NCI-H1930 (cell line): ENCODE results near the gene P3H2.

Source experiments
- DNase-seq, 2 experiments: peaks; one replicate each; lab custom pipeline; 2025; lab: John Stamatoyannopoulos, UW

The P3H2 gene

DNA sequence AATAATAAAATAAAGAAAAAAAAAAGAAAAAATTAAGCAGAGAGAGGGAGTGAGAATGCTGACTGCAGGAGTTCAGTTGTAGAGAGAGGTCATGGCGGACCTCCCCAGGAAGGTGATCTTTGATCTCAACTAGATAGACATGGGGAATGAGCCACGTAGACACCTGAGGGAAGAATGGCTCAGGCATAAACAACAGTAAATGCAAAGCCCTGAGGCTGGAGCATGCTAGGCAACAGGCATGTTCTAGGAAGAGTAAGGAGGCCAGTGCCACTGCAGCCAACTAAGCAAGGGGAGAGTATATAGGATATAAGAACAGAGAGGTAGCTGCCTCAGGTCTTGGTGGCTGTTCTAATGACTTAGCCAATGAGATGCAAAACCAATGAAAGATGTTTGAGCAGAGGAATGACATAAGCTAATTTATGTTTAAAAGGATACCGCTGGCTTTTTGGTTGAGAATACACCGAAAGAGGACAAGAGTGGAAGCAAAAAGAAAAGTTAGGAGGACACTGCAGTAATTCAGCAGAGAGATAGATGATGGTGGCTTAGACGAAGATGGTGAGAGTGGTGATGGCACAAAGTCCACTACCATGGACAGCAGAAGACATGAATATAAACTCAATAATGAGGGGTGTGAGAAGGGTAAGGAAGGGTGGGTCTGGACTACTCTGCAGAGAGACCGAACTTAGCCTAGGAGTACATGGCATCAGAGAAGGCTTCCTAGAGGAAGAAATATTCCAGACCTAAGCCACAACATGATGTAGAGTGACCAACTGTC is 174.6 kb downstream of the P3H2 start:
- DNase-seq = no peak

DNA sequence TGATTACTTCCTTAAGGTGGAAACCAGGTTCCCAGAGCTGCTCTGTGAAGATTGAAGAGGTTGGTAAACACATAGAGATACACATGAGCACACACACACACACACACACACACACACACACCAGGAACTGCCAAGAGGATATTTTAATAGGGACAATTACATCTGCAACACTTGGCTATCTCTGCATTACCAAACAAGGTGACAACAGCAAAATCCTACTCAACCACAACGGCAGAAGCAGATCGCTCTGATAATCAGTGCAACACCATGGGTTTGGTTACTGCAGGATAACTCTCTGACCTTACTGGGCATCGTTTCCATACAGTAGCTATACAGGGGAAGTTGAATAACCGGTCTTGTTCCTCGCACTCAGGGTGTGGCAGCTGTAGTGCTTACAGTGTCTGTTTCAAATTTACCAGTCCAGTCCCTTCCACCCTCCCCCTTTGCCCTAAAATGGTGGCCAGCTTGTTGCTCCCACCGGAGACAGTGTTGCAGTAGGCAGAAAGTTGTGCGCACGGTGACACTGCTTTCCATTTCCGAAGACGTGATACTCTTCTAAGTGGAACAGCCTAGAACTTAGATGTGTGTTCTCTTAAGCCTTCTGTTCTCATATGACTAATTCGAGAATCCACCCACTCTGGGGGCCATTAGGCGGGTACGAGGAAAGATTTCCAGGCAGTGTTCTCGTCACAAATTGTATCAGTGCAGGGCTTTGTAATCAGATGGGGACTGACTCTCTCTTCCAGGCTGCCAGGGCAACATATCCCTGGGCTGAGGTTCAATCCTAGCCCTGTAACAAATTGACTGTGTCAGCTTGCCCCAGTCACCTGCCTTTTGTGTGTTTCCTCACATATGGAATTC is 176.2 kb downstream of the P3H2 start:
- no peak for DNase-seq

- DNase-seq = no peak
Observed at GRCh38 chr3:189942948-189943347, 177.7 kb downstream of the P3H2 start.

DNA sequence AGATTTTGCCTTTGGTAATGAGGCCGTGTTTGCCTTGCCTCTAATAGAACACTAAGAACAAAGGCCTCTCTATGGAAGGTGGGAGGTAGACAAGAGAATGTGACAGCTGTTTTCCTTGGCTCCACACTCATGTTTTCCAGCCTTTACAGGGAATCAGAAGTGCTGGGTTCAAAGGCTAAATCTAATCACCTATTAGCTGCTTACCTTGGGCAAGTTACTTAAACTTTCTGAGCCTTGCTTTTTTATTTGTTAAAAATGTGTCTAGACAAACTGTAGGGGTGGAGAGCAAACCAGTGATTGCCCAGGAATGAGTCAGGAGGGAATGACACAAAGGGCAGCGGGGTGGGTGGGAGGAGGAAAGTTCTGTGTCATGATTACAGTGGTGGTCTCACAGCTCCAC is 179.0 kb downstream of the P3H2 start:
- DNase-seq = no peak

GRCh38 chr3:189941125-189941524 is 179.6 kb downstream of the P3H2 start:
- no peak for DNase-seq

- DNase-seq = no peak
Observed at GRCh38 chr3:189937302-189938127, 183.2 kb downstream of the P3H2 start.

DNA sequence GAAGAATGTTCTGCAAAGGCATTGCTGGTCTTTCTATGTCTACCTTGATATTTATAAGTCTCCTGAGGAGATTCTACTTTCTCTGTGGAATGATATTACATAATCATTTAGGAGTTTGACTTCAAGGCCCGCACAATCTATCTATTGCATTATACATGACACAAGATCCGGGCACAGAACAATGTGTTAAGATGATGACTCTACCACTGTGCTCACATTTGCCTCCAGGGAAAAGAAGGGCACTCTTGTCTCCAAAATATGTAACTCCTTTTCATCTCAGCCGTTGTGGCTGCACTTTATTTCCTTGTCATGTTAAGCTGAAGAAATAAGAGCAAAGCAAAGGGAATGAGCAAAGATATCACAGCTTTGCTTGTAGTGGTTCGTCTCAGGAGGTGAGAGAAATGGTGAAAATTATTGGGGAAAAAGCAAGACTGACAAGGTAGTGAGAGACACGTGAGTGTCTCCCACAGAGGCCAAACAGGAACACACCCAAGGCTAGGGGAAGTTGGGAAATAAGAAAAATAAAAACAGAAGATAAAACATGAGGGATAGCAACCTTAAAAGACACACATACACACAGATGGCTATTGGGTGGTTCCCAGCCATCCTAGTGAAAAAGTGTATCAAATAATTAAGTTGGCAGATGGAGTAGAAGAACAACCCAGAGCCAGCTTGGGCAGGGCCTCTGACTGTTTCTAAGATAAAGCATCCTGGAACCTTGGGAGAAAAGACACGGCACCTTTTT is 184.3 kb downstream of the P3H2 start:
- DNase-seq = no peak

- DNase-seq = no peak
Observed at GRCh38 chr3:189927975-189928895, 192.5 kb downstream of the P3H2 start.

- no peak for DNase-seq
Observed at GRCh38 chr3:189921770-189922169, 198.9 kb downstream of the P3H2 start.

- DNase-seq = no peak
Observed at GRCh38 chr3:189914799-189915198, 205.9 kb downstream of the P3H2 start.

GRCh38 chr3:189911001-189911400 is 209.7 kb downstream of the P3H2 start:
- DNase-seq = no peak

DNA sequence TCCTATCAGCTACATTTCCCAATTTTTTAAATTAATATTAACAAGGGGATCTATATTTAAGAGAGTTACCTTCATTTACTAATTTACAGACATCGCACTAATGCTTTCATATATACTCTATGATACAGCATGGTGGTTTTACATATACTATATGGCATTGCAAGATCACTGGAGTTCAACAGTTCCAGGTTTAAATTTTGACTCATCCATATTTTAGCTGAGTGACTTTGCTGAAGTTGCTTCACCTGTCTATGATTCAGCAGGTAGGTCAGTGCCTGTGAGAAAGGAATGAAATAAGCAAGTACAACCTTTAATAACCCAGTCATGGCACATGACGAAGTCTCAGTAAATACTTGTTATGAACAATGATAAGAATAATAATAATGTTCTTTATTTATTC is 211.1 kb downstream of the P3H2 start:
- DNase-seq = no peak

- no peak for DNase-seq
Observed at GRCh38 chr3:189909139-189909538, 211.6 kb downstream of the P3H2 start.

GRCh38 chr3:189908646-189909045 is 212.1 kb downstream of the P3H2 start:
- no peak for DNase-seq

DNA sequence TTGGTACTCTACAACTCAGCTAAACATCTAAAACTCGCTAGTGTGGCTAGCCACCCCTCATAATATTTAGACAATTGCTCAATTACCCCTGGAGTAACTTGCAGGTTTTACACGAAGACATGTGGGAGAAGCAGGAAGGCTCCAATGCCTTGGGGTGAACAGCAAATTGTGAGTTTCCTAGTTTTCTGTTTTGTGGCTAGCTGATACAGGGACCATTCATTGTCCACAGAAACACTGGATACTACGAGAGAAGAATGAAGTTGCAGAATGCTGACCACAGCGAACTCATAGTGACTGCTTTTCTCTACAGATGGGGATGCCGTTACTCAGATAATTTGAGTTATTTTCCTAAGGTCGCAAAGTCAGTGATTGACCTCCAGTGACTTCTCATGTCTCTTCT is 212.9 kb downstream of the P3H2 start:
- DNase-seq = no peak
